ENCODE results near the gene RNF215. TPM values are rescaled to one million over a fixed set of nuclear protein-coding genes. Genes with fewer than 3 reads are reported as not detected.

Gene RNF215
- total and polyA plus RNA-seq, 2 of the 13 experiments (the other 11 are each of a cell fraction or from before 2014, with no cell fraction given) = 5.3 to 6.1 TPM

DNA sequence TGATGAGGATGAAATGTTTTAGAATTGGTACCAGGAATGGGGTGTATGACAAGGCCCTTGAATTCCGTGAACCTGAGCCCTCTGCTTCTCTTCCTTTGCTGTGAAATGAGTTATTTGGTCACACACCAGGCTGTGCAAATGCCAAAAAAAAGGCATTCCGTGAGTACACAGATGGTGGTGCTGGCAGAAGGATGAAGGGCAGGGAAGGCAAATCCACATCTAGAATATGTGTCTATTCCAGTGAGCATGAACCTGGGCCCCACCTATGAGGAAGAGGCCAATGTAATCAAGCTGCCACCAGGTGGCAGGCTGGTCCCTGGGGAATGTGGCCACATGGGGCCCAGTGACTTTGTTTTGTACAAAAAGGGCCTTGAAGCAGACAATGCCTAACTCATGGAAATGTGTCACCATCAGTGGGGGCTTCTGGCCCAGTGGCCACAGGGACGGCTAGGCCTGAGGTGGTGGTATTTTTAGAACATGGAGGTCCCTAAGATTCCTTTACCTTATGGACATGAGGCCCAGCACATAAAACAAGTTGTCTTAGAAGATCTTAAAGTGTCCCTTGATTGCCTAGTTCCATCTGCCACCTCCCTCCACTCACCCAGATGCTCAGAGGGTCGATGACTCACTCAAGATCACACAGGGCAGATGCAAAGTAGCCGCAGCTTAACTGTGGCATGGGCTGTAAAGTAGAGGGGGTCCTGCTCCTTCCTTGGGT is 3.9 kb upstream of the RNF215 start (continued):
- TF ChIP-seq ZNF850 (CRISPR knock-in tag; conservative IDR thresholded peaks at IDR 0.05) = no peak
- TF ChIP-seq, protein P1, sequence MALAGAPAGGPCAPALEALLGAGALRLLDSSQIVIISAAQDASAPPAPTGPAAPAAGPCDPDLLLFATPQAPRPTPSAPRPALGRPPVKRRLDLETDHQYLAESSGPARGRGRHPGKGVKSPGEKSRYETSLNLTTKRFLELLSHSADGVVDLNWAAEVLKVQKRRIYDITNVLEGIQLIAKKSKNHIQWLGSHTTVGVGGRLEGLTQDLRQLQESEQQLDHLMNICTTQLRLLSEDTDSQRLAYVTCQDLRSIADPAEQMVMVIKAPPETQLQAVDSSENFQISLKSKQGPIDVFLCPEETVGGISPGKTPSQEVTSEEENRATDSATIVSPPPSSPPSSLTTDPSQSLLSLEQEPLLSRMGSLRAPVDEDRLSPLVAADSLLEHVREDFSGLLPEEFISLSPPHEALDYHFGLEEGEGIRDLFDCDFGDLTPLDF (CRISPR knock-in tag; IDR thresholded peaks at IDR 0.05) = no peak
- TF ChIP-seq SYNCRIP (IDR thresholded peaks at IDR 0.05; ENCODE audit: insufficient read depth, low read depth, low read length) = no peak
- TF ChIP-seq, protein P2, sequence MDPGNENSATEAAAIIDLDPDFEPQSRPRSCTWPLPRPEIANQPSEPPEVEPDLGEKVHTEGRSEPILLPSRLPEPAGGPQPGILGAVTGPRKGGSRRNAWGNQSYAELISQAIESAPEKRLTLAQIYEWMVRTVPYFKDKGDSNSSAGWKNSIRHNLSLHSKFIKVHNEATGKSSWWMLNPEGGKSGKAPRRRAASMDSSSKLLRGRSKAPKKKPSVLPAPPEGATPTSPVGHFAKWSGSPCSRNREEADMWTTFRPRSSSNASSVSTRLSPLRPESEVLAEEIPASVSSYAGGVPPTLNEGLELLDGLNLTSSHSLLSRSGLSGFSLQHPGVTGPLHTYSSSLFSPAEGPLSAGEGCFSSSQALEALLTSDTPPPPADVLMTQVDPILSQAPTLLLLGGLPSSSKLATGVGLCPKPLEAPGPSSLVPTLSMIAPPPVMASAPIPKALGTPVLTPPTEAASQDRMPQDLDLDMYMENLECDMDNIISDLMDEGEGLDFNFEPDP (CRISPR knock-in tag; conservative IDR thresholded peaks at IDR 0.05) = no peak
- no peak for TF ChIP-seq ZNF775 (CRISPR knock-in tag; IDR thresholded peaks at IDR 0.05; ENCODE audit: borderline replicate concordance)
- no peak for TF ChIP-seq ZNF496 (CRISPR knock-in tag; IDR thresholded peaks at IDR 0.05; ENCODE audit: insufficient replicate concordance)
- TF ChIP-seq, protein P3, sequence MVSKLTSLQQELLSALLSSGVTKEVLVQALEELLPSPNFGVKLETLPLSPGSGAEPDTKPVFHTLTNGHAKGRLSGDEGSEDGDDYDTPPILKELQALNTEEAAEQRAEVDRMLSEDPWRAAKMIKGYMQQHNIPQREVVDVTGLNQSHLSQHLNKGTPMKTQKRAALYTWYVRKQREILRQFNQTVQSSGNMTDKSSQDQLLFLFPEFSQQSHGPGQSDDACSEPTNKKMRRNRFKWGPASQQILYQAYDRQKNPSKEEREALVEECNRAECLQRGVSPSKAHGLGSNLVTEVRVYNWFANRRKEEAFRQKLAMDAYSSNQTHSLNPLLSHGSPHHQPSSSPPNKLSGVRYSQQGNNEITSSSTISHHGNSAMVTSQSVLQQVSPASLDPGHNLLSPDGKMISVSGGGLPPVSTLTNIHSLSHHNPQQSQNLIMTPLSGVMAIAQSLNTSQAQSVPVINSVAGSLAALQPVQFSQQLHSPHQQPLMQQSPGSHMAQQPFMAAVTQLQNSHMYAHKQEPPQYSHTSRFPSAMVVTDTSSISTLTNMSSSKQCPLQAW (CRISPR knock-in tag; IDR thresholded peaks at IDR 0.05) = no peak; the same call in 1 of the 2 replicates
- TF ChIP-seq, protein P4, sequence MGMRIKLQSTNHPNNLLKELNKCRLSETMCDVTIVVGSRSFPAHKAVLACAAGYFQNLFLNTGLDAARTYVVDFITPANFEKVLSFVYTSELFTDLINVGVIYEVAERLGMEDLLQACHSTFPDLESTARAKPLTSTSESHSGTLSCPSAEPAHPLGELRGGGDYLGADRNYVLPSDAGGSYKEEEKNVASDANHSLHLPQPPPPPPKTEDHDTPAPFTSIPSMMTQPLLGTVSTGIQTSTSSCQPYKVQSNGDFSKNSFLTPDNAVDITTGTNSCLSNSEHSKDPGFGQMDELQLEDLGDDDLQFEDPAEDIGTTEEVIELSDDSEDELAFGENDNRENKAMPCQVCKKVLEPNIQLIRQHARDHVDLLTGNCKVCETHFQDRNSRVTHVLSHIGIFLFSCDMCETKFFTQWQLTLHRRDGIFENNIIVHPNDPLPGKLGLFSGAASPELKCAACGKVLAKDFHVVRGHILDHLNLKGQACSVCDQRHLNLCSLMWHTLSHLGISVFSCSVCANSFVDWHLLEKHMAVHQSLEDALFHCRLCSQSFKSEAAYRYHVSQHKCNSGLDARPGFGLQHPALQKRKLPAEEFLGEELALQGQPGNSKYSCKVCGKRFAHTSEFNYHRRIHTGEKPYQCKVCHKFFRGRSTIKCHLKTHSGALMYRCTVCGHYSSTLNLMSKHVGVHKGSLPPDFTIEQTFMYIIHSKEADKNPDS (CRISPR knock-in tag; IDR thresholded peaks at IDR 0.05) = no peak
- TF ChIP-seq SP1 (IDR thresholded peaks at IDR 0.05) = no peak
- TF ChIP-seq SP1 (CRISPR knock-in tag; IDR thresholded peaks at IDR 0.05) = no peak
- no peak for TF ChIP-seq MEF2D (CRISPR knock-in tag; IDR thresholded peaks at IDR 0.05)
- no peak for TF ChIP-seq ZFP82 (CRISPR knock-in tag; IDR thresholded peaks at IDR 0.05; ENCODE audit: borderline replicate concordance)
- peak; percentile 15; the same call in 1 of the 2 replicates for TF ChIP-seq CEBPG (CRISPR knock-in tag; IDR thresholded peaks at IDR 0.05)
- no peak for TF ChIP-seq ZFP1 (CRISPR knock-in tag; IDR thresholded peaks at IDR 0.05)
- peak; percentile 29; the same call in 1 of the 2 replicates for TF ChIP-seq BHLHE40 (IDR thresholded peaks at IDR 0.05; ENCODE audit: low read length)
- no peak for TF ChIP-seq JUNB (CRISPR knock-in tag; IDR thresholded peaks at IDR 0.05; ENCODE audit: borderline replicate concordance)
- no peak for TF ChIP-seq ZNF547 (CRISPR knock-in tag; IDR thresholded peaks at IDR 0.05)
- TF ChIP-seq, protein P5, sequence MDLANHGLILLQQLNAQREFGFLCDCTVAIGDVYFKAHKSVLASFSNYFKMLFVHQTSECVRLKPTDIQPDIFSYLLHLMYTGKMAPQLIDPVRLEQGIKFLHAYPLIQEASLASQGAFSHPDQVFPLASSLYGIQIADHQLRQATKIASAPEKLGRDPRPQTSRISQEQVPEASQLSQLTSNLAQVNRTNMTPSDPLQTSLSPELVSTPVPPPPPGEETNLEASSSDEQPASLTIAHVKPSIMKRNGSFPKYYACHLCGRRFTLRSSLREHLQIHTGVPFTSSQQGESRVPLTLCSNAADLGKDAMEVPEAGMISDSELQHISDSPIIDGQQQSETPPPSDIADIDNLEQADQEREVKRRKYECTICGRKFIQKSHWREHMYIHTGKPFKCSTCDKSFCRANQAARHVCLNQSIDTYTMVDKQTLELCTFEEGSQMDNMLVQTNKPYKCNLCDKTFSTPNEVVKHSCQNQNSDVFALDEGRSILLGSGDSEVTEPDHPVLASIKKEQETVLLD (CRISPR knock-in tag; IDR thresholded peaks at IDR 0.05; ENCODE audit: low read depth) = no peak
- TF ChIP-seq TCF12 (IDR thresholded peaks at IDR 0.05) = no peak
- TF ChIP-seq TCF12 (CRISPR knock-in tag; IDR thresholded peaks at IDR 0.05) = no peak
- peak; percentile 57; the same call in 1 of the 2 replicates for TF ChIP-seq SALL1 (CRISPR knock-in tag; IDR thresholded peaks at IDR 0.05)
- TF ChIP-seq ZNF558 (CRISPR knock-in tag; IDR thresholded peaks at IDR 0.05; ENCODE audit: borderline replicate concordance) = no peak
- TF ChIP-seq NFIC (IDR thresholded peaks at IDR 0.05; ENCODE audit: low read length) = no peak
- TF ChIP-seq ZNF383 (CRISPR knock-in tag; IDR thresholded peaks at IDR 0.05; ENCODE audit: borderline replicate concordance) = no peak
